Measurements from ENCODE around the gene C2orf76.
A peak's percentile ranks its signal among the peaks of the same experiment; 100 is the strongest.
"Not testable (repeated sequence)": the region's sequence is repeated elsewhere in the genome, so short reads cannot be mapped to it uniquely, and the experiment has no call there.

The C2orf76 gene

DNA sequence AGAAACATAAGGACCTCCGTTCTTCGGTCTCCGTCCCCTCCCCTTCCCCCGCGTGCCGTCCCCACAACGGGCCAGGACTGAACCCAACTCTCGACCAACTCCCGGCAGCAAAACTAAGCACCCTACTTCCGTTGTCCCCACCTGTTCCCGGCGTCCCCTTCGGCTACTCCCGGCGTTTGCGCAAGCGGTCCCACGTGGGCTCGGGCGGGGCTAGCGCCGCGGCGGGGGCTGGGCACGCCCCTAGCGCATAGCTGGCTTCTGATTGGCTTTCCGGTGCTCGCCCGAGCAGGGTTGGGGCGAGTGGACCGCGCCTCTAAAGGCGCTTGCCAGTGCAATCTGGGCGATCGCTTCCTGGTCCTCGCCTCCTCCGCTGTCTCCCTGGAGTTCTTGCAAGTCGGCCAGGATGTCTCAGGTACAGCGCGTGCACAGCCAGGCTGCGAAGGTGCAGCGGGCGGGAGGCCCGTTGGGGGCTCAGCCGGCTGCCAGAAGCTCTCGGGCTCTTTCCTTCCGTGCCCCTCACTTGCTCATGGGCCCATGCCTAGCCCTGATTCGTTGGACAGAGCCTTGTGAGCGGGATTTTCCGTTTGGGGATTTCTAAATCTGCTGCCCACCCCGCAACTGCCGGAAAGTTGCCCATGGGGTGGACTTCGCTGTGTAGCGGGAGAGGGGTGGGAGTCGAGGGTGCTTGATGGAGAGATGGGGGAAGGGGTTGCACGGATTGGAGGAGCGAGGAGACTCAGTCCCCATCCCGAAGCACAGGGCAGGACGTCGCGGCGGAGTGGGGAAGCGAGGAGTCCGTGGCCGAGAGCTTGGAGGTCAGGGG is at the start of gene C2orf76, which contains the start of gene DBI:
Gene C2orf76 (minus strand): TSS at position 186 of the 823 bp plus-strand sequence. CDS start 26,875 bp downstream, outside the sequence.
Gene DBI (plus strand): TSS at position 329 of the 823 bp plus-strand sequence. CDS start 75 bp downstream, at position 404.
- peak; percentile 97 for DNase-seq (ENCODE audit: low spot score)

DNA sequence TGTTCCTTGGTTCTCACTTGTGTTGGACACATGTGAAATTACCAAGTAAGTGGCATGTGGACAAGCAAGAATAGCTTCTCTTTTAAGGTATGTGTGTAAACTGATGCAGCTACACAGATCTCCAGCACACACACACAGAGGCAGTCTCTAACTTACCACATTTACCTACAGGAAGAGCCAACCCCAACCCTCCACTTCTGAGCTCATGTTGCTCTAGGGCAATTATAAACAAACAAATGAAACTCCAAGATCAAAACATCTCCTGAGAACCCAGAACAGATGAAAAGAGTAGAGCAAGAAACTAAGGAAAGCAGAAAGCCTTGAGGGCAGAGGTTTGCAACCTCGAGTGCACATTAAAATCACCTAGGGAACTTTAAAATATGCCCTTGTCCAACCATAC is 49.0 kb upstream of the C2orf76 start:
- DNase-seq (ENCODE audit: low spot score): no peak

DNA sequence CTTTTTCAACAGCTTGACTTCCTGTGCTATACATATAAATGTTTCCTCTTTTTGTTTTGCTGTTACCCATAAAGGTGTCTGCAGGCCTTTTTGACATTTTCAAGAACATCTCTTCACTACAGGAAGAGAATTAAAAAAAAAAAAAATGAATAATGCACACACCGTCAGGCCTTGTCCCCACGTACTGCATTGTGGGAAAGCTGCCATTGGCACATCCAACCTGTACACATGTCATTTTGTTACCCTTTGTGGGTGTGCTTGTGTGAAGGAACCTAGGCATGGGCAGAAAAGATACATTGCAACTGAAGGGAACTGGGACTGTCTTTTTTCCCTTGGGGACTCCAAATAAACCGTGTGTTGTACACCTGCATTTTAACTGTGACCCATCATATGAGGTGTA is 48.3 kb upstream of the C2orf76 start:
- no peak for DNase-seq (ENCODE audit: low spot score)

DNA sequence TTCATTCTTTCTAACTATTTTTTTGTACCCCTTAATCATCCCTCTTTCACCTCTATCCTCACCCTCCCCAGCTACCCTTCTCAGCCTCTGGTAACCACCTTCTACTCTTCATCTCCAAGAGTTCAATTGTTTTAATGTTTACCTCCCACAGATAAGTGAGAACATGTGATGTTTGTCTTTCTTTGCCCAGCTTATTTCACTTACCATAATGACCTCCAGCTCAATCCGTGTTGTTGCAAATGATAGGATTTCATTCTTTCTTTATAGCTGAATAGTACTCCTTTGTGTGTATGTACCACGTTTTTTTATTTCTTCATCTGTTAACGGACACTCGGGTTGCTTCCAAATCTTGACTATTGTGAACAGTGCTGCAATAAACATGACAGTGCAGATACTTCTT is 42.9 kb upstream of the C2orf76 start:
- DNase-seq (ENCODE audit: low spot score): no peak

DNA sequence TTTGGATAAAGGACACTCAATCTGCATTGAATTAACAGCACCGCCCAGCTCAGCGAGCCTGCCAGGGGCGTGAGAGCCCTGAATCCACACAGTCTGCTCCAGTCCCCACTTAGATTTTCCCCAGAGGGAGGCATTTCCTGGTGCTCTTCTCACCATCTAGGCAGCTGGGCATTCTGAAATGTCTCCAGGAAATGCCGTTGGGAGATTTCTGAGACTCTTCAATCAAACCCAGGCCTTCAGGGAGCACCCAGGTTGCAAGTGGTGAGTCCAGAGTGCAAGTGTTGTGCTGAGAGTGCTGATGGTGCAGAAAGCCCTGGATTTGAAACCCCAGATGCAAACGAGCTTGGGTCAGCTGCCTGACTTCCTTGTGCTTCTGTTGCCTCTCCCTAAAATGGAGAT is 41.6 kb upstream of the C2orf76 start:
- no peak for DNase-seq (ENCODE audit: low spot score)

DNA sequence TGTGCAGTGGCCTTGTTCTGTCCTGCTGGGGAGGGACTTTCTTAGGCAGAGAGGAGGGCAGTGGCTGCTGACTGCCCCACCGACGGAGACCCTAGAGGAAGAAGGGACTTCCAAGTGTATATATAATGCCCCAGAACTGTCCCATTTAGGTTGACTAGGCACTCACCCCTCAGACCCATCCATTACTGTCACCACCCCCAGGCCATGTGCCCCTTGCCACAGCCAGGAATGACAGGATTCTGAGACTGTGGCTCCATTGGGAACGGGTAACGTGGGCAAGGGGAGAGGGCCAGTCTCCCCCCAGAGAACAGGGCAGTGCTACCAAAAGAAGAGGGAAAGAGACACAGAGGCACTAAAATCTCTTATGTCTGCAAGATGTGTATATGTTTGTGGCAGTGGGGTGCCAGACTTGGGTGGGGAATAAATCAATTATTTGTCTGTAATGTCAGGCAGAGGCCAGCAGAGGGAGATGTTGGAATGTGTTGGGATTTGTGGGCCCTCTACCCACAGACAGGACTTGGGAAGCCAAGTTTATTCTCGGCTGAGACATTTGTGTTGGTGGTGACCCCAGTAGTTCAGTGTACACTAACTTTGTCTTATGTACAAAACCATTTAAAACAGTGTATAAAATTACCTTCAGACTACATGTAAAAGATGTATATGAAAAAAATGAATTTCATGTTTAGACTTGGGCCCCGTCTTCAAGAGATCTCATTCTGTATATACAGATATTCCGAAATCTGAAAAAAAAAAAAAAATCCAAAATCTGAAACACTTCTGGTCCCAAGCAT is 41.0 kb upstream of the C2orf76 start:
- DNase-seq (ENCODE audit: low spot score): peak; percentile 66

DNA sequence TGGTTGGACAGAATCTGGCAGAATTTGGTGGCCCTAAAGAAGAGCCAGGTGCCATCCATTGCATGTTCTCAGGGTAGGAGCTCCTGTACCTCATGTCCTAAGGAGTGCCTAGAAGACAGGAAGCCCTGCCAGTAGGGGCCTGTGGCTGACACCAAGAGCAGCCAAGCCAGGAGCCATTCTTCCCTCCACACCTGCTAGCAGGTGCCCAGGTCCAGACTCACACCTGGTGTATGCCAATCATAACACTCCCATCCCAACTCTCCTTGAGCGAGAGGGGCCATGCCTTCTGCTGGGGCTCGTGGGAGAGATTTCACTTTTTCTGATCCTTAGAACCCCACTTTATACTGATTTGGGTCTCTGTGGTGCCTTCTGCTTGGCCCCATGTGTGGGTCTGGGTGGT is 38.5 kb upstream of the C2orf76 start:
- no peak for DNase-seq (ENCODE audit: low spot score)

DNA sequence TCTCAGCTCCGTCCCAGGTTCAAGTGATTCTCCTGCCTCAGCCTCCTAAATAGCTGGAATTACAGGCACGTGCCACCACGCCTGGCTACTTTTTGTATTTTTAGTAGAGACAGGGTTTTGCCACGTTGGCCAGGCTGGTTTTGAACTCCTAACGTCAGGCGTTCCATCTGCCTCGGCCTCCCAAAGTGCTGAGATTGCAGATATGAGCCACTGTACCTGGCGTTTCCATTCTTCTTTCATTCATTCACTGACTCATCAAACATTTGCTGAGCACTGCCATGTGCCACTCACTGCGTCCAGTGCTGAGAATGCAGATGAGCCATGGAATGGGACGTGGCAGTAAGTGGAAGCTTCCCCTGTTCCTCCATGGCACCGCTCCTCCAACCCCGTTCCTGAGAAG is 37.0 kb upstream of the C2orf76 start:
- not testable (repeated sequence) for DNase-seq (ENCODE audit: low spot score)

DNA sequence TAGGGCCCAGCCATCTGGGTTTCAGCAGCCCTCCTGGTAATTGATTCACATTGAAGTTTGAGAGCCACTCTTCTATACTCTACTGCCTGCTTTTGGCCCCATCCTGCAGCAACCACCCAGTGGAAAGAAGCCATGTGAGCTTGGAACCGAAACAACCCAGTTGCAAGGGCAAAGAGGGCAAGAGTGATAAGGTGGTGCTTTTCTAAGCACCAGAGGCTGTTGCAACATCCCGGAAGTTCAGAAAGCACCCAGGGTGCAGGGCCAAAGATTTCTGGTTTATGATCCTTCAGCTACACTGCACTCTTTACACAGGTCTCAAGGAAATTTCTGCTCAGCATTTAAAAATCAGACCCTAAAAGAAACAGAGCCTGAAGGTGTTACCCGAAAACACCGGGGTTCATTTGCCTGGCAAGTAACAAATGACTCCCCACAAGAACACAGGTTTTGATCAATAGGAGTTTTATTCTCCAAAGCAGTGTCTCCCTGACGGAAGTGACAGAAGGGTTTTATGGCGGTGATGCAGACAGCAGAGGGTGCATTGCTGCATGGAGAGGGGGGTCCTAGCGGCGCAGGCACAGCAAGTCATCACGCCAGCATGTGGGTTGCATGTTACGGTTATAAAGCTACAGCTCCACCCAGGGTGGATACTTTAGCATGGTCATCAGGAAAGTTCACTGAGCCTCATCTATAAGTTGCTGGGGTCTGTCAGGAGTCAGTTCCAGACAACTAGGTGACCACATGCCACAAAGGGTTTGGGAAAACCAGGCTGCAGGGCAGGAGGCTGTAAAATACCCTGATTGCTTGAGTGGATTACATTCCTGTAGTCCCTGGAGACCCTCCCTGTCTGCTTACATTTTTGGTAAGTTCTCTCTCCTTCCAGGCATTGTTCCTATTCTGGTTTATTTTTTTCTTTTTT is 36.3 kb upstream of the C2orf76 start:
- peak; percentile 31 for DNase-seq (ENCODE audit: low spot score)

DNA sequence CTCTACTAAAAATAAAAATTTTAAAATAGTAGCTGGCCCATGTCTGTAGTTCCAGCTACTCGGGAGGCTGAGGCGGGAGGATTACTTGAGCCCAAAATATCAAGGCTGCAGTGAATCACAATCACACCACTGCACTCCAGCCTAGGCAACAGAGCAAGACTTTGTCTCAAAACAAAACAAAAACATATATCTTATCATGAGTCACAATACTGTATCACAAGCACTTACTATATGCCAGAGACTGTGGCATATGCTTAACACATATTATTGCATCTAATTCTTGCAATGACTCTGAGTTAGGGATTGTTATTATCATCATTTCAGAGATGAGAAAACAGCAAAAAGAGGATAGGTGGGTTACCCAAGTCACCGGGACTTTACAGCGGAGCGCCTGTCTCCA is 35.5 kb upstream of the C2orf76 start:
- no peak for DNase-seq (ENCODE audit: low spot score)

DNA sequence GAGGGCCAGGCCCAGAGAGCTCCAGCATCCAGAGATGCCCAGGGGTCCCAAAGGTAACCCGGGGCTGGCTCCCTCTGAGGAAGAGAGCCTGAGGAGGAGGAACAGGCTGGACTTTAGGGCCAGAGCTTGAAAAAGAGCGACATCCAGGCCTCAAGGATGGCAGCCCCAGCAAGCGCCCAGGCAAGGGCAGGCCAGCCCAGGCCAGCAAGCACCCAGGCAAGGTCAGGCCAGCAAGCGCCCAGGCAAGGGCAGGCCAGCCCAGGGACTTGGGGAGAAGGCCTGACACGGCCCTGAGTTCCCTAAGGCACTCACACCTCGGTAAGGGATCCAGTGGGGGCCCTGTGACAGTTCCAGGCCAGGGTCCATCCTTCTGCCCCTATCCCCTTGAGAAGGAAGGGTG is 30.6 kb upstream of the C2orf76 start:
- no peak for DNase-seq (ENCODE audit: low spot score)

DNA sequence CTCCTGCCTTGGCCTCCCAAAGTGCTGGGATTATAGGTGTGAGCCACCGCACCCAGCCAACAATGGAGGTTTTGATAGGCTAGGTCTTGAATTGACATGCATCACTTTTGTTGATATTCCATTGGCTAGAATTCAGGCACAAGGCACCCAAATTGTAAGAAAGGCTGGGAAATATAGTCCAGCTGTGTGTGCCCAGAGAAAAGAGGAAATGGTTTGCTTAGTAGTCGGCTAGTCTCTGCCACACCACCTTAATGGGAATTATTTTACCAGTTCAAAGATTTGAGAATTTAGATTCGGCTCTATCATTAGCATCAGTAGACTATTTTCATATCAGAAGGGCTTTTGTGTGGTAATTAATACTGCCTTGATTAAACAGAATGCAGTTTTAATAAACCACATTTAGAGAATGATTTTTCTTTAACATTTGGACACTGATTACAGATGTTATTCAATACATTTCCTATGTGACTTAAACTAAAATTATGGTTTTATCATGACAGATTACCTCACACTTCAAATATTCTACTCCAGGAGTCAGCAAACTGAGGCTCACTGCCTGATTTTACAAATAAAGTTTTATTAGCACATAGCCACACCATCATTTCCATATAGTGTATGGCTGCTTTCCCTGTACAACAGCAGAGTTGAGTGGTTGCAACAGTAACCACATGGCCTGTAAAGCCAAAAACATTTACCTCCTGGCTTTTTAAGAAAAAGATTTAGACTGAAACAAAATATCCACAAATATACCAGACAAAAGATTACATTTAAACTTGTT is 27.5 kb upstream of the C2orf76 start:
- DNase-seq (ENCODE audit: low spot score): no peak

DNA sequence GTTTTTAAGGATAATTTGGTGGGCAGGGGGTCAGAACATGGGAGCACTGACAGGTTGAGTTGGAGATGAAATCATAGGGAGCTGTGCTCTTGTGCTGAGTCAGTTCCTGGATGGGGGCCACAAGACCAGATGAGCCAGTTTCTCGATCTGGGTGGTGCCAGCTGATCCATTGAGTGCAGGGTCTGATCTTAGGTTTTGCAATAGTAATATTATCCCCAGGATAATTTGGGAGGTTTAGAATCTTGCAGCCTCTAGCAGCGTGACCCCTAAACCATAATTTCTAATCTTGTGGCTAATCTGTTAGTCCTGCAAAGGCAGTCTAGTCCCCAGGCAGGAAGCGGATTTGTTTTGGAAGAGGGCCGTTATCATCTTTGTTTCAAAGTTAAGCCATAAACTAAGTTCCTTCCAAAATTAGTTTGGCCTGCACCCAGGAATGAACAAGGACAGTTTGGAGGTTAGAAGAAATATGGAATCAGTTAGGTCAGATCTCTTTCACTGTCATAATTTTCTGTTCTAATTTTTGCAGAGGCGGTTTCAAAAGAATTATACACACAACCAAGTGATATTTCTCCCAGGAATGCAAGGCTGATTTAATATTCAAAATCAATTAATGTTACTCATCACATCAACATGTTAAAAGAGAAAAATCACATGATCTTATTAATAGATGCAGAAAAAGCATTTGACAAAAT is 23.1 kb upstream of the C2orf76 start:
- DNase-seq (ENCODE audit: low spot score): no peak

DNA sequence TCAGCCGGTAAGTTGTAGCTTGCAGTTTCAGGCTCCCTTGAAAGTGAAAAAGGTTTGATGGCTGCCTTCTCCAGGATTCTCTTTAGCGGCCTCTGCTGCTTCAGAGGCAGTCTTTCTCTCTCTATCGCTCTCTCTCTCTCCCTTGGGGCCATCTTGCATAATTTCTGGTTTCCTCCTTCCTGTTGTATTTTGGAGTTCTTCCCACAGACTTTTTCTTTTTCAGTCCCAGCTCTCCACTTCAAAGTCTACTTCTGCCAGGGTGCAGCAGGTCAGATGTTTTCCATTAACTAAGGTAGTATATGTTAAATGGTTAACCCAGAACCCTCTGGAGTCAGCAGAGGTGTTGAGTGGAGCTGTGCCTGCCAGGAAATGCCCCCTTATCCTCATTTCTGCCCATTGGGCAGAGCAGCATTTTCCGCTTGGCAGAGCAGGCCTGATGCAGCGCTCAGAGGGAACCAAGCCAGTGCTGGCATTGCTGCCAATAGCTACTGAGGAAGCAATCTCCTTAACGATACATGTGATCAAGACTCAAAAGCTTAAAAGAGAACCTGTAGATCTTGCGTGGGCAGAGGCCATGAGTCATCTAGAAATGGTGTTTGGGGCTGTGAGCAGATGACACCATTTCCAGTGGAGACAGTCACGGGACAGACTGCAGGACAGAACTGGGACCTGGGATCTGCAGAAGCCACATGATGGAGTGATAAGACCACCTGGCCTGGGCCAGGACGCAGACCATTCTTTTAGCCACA is 20.9 kb upstream of the C2orf76 start:
- no peak for DNase-seq (ENCODE audit: low spot score)

DNA sequence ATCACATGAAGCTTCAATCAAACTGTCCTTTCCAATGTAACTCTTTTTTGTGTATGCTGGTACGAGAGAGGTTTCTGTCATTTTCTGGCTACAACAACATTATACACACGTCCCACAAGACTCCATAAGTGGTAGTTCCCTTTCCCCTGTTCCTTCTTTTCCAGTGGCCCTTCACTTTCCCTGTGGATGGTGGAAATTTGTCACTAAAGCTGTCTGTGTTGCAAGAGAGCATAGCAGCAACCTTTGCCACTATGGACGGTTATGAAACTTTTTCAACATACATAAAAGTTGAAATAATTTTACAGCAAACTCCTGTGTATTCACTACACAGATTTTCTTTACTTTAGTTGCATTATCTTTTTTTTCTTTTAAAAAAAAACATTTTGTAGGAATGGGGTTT is 18.8 kb upstream of the C2orf76 start:
- DNase-seq (ENCODE audit: low spot score): no peak

DNA sequence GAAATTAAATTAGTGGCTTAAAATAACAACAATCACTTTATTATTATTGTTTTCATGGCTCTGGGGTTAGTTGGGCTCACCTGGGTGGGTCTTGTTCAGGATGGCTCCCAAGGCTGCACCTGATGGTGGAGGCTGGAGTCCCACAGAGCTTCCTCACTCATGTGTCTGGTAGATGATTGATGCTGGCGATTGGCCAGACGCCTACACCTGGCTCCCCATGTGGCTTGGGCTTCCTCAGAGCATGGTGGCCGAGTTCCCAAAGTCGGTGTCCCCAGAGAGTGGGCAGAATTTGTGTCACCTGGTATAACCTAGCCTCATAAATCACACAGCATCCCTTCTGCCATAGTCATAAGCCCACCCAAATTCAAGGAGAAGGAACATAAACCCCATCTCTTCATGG is 18.3 kb upstream of the C2orf76 start:
- DNase-seq (ENCODE audit: low spot score): no peak

DNA sequence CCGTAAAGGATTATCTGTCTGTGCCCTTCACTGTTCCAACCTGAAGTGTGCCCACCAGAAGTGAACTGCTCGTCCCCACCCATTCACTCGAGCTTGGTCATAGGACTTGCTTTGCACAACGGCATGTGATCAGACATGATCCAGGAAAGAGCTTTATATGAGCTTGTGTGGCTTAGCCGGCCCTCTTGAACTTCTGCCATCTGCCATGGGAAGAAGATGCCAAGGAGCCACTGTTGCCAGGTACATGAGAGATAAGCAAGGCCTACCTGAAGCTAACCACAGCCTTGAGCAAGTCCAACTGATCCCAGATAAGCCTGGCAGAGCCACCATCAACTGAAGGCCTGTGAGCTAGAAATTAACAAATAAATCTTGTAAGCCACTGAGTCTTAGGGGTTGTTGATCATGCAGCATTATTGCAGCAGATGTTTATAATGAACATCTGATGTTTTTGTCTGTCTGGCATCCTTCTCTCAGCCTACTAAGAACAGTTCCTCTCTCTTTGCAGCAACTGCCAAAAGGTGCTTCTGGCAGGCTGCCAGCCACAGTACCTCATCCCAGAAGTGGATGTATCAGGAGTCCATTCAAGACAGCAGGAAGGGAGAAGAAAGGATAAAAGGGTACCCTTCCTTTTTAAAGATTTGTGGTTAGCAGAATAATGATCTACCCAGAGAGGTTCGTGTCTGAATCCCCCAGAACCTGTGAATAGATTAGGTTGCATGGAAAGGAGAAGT is 16.9 kb upstream of the C2orf76 start:
- DNase-seq (ENCODE audit: low spot score): no peak

DNA sequence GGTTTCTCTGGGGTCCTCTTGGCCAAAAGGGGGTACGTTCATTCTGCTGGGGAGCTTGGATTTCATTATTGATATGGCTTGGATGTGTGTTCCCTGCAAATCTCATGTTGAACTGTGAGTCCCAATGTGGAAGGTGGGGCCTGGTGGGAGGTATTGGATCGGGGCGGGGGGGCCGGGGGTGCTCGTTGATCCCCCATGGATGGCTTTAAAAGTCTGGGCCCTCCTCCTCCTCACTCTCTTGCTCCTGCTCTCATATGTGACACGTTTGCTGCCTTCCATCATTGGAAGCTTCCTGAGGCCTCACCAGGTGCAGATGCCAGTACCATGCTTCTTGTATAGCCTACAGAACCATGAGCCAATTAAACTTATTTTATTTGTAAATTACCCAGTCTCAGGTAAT is 11.9 kb upstream of the C2orf76 start:
- DNase-seq (ENCODE audit: low spot score): no peak

DNA sequence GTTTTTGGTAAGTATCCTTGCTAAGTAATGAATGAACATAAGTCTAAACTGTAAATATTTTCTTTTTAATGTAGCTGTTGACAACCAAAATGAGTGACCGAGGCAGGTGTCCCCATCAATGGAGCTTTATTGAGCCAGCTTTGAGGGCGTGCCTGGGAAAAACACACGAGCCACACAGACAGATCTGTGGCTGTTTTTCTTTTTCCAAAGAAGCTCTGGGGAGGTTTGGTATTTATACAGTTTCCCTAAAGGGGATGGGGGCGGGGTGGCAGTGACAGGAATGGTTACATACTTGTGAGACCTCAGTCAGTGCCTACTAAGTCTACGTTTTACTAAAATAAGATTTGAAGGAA is 11.3 kb upstream of the C2orf76 start:
- no peak for DNase-seq (ENCODE audit: low spot score)

Measured in LoVo (cell line).